Vagina (tissue), 2 donors: Measurements from ENCODE around the gene MFRP. TPM values are rescaled to one million over a fixed set of nuclear protein-coding genes. Genes with fewer than 3 reads are reported as not detected.

Experiments
- DNase-seq, 2 donors: peaks; one replicate each; pipeline ENCODE4 v3.0.0-alpha.2; 2017; ENCODE audit errors: extremely low spot score in 2 of 2
- H3K27ac ChIP-seq: fragments of 200-600 bp; sonication (generic); one replicate; pipeline ENCODE4 v1.5.1; 2019
- H3K27me3 ChIP-seq: fragments of 200-600 bp; sonication (generic); one replicate; pipeline ENCODE4 v1.5.1; 2019
- H3K36me3 ChIP-seq, 2 donors: fragments of 200-600 bp; sonication (generic); one replicate each; pipeline ENCODE4 v1.5.1; 2017 to 2019
- H3K4me1 ChIP-seq: fragments of 200-600 bp; sonication (generic); one replicate; pipeline ENCODE4 v1.5.1; 2019
- H3K4me3 ChIP-seq, 2 donors: fragments of 200-600 bp; sonication (generic); 1 replicate in 1 of 2; 2 replicates in 1 of 2; pipeline ENCODE4 v1.5.1; 2016 to 2019
- H3K9me3 ChIP-seq: fragments of 200-600 bp; sonication (generic); one replicate; pipeline ENCODE4 v1.5.1; 2019
- CTCF ChIP-seq, 3 experiments: fragments of 450-650 bp in 2 of 3; fragments of 200-600 bp in 1 of 3; sonication (generic) in 1 of 3; IDR thresholded peaks; one replicate each; pipeline ENCODE4 v1.5.1; 2017 to 2019; ENCODE audit warnings: antibody characterized with exemption in 3 of 3, mild to moderate bottlenecking in 2 of 3, moderate library complexity in 2 of 3
- POLR2A ChIP-seq, 2 donors: fragments of 450-650 bp; IDR thresholded peaks; one replicate each; pipeline ENCODE4 v1.6.1; 2017; ENCODE audit warnings: antibody characterized with exemption in 2 of 2, mild to moderate bottlenecking in 2 of 2, moderate library complexity in 2 of 2
- POLR2AphosphoS5 ChIP-seq, 2 donors: sonication (generic); formaldehyde crosslinking; IDR thresholded peaks; one replicate each; pipeline ENCODE4 v1.9.0; 2017; ENCODE audit warnings: antibody characterized with exemption in 2 of 2, mild to moderate bottlenecking in 2 of 2, low read depth in 1 of 2; ENCODE audit not compliant: insufficient read depth in 1 of 2
- intact Hi-C: fragments of 100-400 bp; cut with DNase I; formaldehyde crosslinking; loops from one replicate; pipeline ENCODE4 v1.15.1; 2023
- total RNA-seq: library from RNA; depleted of rRNA; stranded (reverse); fragments of >200 nt; gene quantifications from one replicate; pipeline ENCODE4 v1.2.3, GENCODE V29; 2016

The MFRP gene
- total RNA-seq, 1 donor from 2014 or later: not detected

- no peaks in the 10 kb centered on the region for H3K36me3 ChIP-seq
- DNase-seq: no peak
- H3K27ac ChIP-seq: no peak overlapping the region
- no peaks in the 10 kb centered on the region for H3K4me1 ChIP-seq
- no peaks in the 10 kb centered on the region for H3K9me3 ChIP-seq
- H3K4me3 ChIP-seq: no peak overlapping the region
- no peaks in the 10 kb centered on the region for H3K27me3 ChIP-seq
- intact Hi-C loops: no loop called here
- TF ChIP-seq POLR2AphosphoS5 (IDR thresholded peaks at IDR 0.05; ENCODE audit: insufficient read depth in 1 of 2, low read depth in 1 of 2) (no peak), POLR2A (IDR thresholded peaks at IDR 0.05) (no peak), CTCF (IDR thresholded peaks at IDR 0.05) (no peak)
Measured at GRCh38 chr11:119347242-119347641, 737 bp upstream of the MFRP start.

- Histone ChIP-seq H3K36me3 (no peaks in the 10 kb centered on the region), H3K4me3 (no peak overlapping the region), H3K27me3 (no peaks in the 10 kb centered on the region), H3K27ac (no peak overlapping the region), H3K4me1 (peaks cover 10% of the 10 kb centered on the region), H3K9me3 (no peaks in the 10 kb centered on the region)
- DNase-seq: no peak
- no peak for TF ChIP-seq POLR2AphosphoS5 (IDR thresholded peaks at IDR 0.05; ENCODE audit: insufficient read depth in 1 of 2, low read depth in 1 of 2)
- intact Hi-C loops: no loop called here
Measured at GRCh38 chr11:119345685-119346084, 820 bp downstream of the MFRP start.

GRCh38 chr11:119344291-119345010 is 2.1 kb downstream of the MFRP start:
- Histone ChIP-seq H3K9me3 (no peaks in the 10 kb centered on the region), H3K27me3 (no peaks in the 10 kb centered on the region), H3K4me1 (peaks cover 22% of the 10 kb centered on the region), H3K27ac (no peak overlapping the region), H3K36me3 (no peaks in the 10 kb centered on the region), H3K4me3 (no peak overlapping the region)
- TF ChIP-seq CTCF (IDR thresholded peaks at IDR 0.05) (no peak), POLR2A (IDR thresholded peaks at IDR 0.05) (no peak), POLR2AphosphoS5 (IDR thresholded peaks at IDR 0.05; ENCODE audit: insufficient read depth in 1 of 2, low read depth in 1 of 2) (no peak)
- intact Hi-C loops: no loop called here
- no peak for DNase-seq

DNA sequence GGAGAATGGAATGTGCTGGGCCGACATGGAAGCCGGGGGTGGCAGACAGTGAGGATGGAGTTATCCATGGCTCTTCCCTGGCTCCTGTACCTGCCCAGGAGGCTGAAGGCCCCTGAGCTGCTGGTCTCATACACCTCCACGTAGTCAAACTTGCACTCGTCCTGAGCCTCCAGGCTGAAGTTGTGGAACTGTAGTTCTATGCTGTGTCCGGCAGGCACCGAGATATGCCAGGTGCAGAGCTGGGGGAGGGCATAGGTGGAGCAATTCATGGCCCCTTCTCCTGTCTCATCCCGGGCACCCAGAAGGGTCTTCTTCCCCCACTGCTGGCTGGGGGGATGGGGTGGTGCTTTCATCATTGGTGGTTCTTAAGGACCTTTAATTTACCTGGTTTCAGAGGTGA is 2.8 kb downstream of the MFRP start:
- intact Hi-C loops: no loop called here
- DNase-seq: no peak
- H3K27ac ChIP-seq: no peak overlapping the region
- H3K27me3 ChIP-seq: no peaks in the 10 kb centered on the region
- no peaks in the 10 kb centered on the region for H3K36me3 ChIP-seq
- H3K4me1 ChIP-seq: peaks cover 29% of the 10 kb centered on the region
- TF ChIP-seq POLR2A (IDR thresholded peaks at IDR 0.05): no peak
- no peak for TF ChIP-seq POLR2AphosphoS5 (IDR thresholded peaks at IDR 0.05; ENCODE audit: insufficient read depth in 1 of 2, low read depth in 1 of 2)
- TF ChIP-seq CTCF (IDR thresholded peaks at IDR 0.05): no peak
- no peak overlapping the region for H3K4me3 ChIP-seq
- no peaks in the 10 kb centered on the region for H3K9me3 ChIP-seq

- Histone ChIP-seq H3K36me3 (no peaks in the 10 kb centered on the region), H3K4me1 (peaks cover 41% of the 10 kb centered on the region), H3K9me3 (no peaks in the 10 kb centered on the region), H3K27ac (no peak overlapping the region), H3K4me3 (no peak overlapping the region), H3K27me3 (no peaks in the 10 kb centered on the region)
- intact Hi-C loops: no loop called here
- DNase-seq: no peak
- TF ChIP-seq POLR2A (IDR thresholded peaks at IDR 0.05) (no peak), POLR2AphosphoS5 (IDR thresholded peaks at IDR 0.05; ENCODE audit: insufficient read depth in 1 of 2, low read depth in 1 of 2) (no peak), CTCF (IDR thresholded peaks at IDR 0.05) (no peak)
Measured at GRCh38 chr11:119342362-119343130, 4.0 kb downstream of the MFRP start.
